B cell (primary cell): ENCODE measurements around the gene STAM. TPM values are rescaled to one million over a fixed set of nuclear protein-coding genes. Genes with fewer than 3 reads are reported as not detected.

Experiments
- ATAC-seq: fragments of 200-7000 bp; cut with Tn5 transposase; one replicate; pipeline ENCODE4 v1.10.0; 2021; ENCODE audit warnings: low read depth, mild to moderate bottlenecking, moderate number of reproducible peaks, moderate library complexity
- CTCF ChIA-PET: fragments of 350-600 bp; sonication (Branson Sonifier 250); formaldehyde crosslinking; loops from one replicate; lab custom pipeline; 2021; ENCODE audit warnings: antibody characterized with exemption, inconsistent platforms; lab: Charles Lee
- POLR2A ChIA-PET: fragments of 350-600 bp; sonication (Branson Sonifier 250); formaldehyde crosslinking; loops from one replicate; lab custom pipeline; 2021; ENCODE audit warnings: antibody characterized with exemption; lab: Charles Lee
- DNase-seq: peaks from one replicate; pipeline ENCODE4 v3.0.0; 2013
- H2AFZ ChIP-seq: 2 replicates; pipeline ENCODE4 v1.6.1; 2012; ENCODE audit warnings: mild to moderate bottlenecking, low read depth, low read length; ENCODE audit not compliant: insufficient read depth, poor library complexity, severe bottlenecking
- H3K27ac ChIP-seq, 2 donors: 1 replicate in 1 of 2; 2 replicates in 1 of 2; pipeline ENCODE4 v1.5.1; 2012 to 2013; ENCODE audit warnings: low read length in 2 of 2, mild to moderate bottlenecking in 2 of 2, moderate library complexity in 1 of 2
- H3K27me3 ChIP-seq, 4 experiments: fragments of 200-600 bp in 1 of 4; sonication (generic) in 1 of 4; replicated peaks in 1 of 4; 1 replicate in 2 of 4; 2 replicates in 2 of 4; pipeline versions ENCODE4 v1.6.1 to v1.7.0; 2013 to 2016; ENCODE audit warnings: low read length in 3 of 4, mild to moderate bottlenecking in 2 of 4, mixed read lengths in 1 of 4, moderate library complexity in 1 of 4; ENCODE audit not compliant: insufficient read depth in 4 of 4, control insufficient read depth in 3 of 4; ENCODE audit errors: control extremely low read depth in 1 of 4
- H3K36me3 ChIP-seq, 2 experiments: replicated peaks in 1 of 2; 1 replicate in 1 of 2; 2 replicates in 1 of 2; pipeline versions ENCODE4 v1.6.1 to v1.7.1; 2013; ENCODE audit warnings: low read length in 1 of 2; ENCODE audit not compliant: insufficient read depth in 2 of 2, control insufficient read depth in 1 of 2; ENCODE audit errors: control extremely low read depth in 1 of 2, extremely low read depth in 1 of 2
- H3K4me1 ChIP-seq, 2 donors: fragments of 200-600 bp in 1 of 2; sonication (generic) in 1 of 2; 1 replicate in 1 of 2; 2 replicates in 1 of 2; pipeline versions ENCODE4 v1.5.1 to v1.6.1; 2013 to 2017; ENCODE audit warnings: low read length in 2 of 2; ENCODE audit not compliant: control insufficient read depth in 2 of 2, insufficient read depth in 2 of 2
- H3K4me2 ChIP-seq: replicated peaks from 2 replicates; pipeline ENCODE3; 2012; ENCODE audit warnings: mild to moderate bottlenecking, low read depth, low read length; ENCODE audit not compliant: poor library complexity, severe bottlenecking
- H3K4me3 ChIP-seq, 5 experiments: fragments of 200-600 bp in 1 of 5; sonication (generic) in 1 of 5; 1 replicate in 3 of 5; 2 replicates in 2 of 5; pipeline versions ENCODE4 v1.5.1 to v1.7.0; 2011 to 2016; ENCODE audit warnings: low read length in 4 of 5, mild to moderate bottlenecking in 4 of 5, low read depth in 2 of 5, control low read depth in 1 of 5, moderate library complexity in 1 of 5; ENCODE audit not compliant: insufficient read depth in 1 of 5; ENCODE audit errors: control extremely low read depth in 1 of 5, extremely low read depth in 1 of 5
- H3K79me2 ChIP-seq: fragments of 200-600 bp; sonication (generic); one replicate; pipeline ENCODE4 v1.6.0; 2016; ENCODE audit warnings: low read length; ENCODE audit not compliant: control insufficient read depth, insufficient read depth
- H3K9ac ChIP-seq: fragments of 200-600 bp; sonication (generic); 2 replicates; pipeline ENCODE4 v1.6.1; 2017; ENCODE audit warnings: mild to moderate bottlenecking, low read length, moderate library complexity
- H3K9me3 ChIP-seq, 3 donors: one replicate each; pipeline versions ENCODE4 v1.6.1 to v1.7.1; 2013; ENCODE audit warnings: low read length in 2 of 3; ENCODE audit not compliant: control insufficient read depth in 2 of 3, insufficient read depth in 1 of 3; ENCODE audit errors: control extremely low read depth in 1 of 3
- H4K20me1 ChIP-seq: 2 replicates; pipeline ENCODE4 v1.6.0; 2012; ENCODE audit warnings: mild to moderate bottlenecking, low read length; ENCODE audit not compliant: insufficient read depth, control insufficient read depth, poor library complexity, severe bottlenecking
- H3K27ac Mint-ChIP-seq: one replicate; pipeline ENCODE4 v1.8.0; 2021; ENCODE audit warnings: mixed read lengths
- H3K27me3 Mint-ChIP-seq: one replicate; pipeline ENCODE4 v1.8.0; 2021; ENCODE audit warnings: mixed read lengths
- H3K4me1 Mint-ChIP-seq: one replicate; pipeline ENCODE4 v1.8.0; 2021; ENCODE audit warnings: mixed read lengths
- H3K4me3 Mint-ChIP-seq: one replicate; pipeline ENCODE4 v1.8.0; 2021; ENCODE audit warnings: mixed read lengths
- H3K9me3 Mint-ChIP-seq: one replicate; pipeline ENCODE4 v1.8.0; 2022; ENCODE audit warnings: mixed read lengths; ENCODE audit not compliant: insufficient read depth
- CTCF ChIP-seq: fragments of 200-600 bp; IDR thresholded peaks from one replicate; pipeline ENCODE4 v1.8.0; 2022; ENCODE audit warnings: antibody characterized with exemption, mild to moderate bottlenecking
- EZH2 ChIP-seq: IDR thresholded peaks from 2 replicates; pipeline ENCODE4 v1.6.1; 2012; ENCODE audit warnings: borderline replicate concordance, low read depth, mild to moderate bottlenecking, moderate library complexity, low read length; ENCODE audit not compliant: insufficient read depth, poor library complexity, severe bottlenecking
- WGBS: methylation state at CpG from one replicate; pipeline ENCODE4 v1.1.5; 2013; ENCODE audit warnings: missing lambda C conversion rate; ENCODE audit not compliant: insufficient coverage; 5-methylcytosine and 5-hydroxymethylcytosine counted together
- intact Hi-C: fragments of 100-400 bp; cut with micrococcal nuclease; formaldehyde crosslinking; loops from one replicate; pipeline ENCODE4 v1.10.0; 2022
- polyA plus RNA-seq: library from polyadenylated mRNA; depleted of rRNA; stranded (reverse); fragments of >200 nt; gene quantifications from 2 replicates; pipeline ENCODE4 v1.2.3, GENCODE V29; 2012
- total RNA-seq, 2 donors: library from RNA; stranded (reverse); fragments of 120-200 nt in 1 of 2; gene quantifications; 1 replicate in 1 of 2; 2 replicates in 1 of 2; pipeline versions ENCODE4 v1.2.3 to v1.2.4, GENCODE V29; 2013 to 2022

The STAM gene
- total and polyA plus RNA-seq, 2 donors (not counting 1 experiment from before 2014, with no cell fraction given): 9.1 to 35.1 TPM

DNA sequence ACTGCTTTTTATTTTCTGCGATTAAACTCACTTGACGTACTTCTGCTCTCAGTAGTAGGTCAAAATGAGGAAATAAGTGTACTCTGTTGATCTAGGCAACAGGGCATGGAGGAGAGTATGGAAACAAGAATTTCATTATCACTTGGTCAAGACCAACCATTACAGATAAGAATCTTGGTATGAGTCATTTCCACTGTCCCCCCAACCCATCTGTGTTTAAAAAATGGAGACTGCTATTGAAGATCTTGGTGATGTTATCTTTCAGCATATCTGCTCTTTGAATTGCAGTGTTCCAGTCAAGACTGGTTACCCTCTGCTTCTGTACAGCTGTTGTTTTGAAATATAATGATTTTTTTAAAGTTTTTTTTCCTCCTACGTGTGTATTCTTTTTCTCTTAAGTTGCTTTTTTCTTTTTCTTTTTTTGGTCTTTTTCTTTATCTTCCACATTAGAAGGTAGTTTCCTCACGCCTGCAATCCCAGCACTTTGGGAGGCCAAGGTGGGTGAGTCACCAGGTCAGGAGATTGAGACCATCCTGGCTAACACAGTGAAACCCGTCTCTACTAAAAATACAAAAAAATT, 11.7 kb downstream of the STAM start:
- WGBS: no CpG with 5 or more reads among the region's 5 CpGs
- peaks cover 8% of the 10 kb centered on the region for H4K20me1 ChIP-seq

More for the DNA sequence above, 11.7 kb downstream of the STAM start:
- Histone ChIP-seq H3K4me2 (peak overlapping the region; percentile 36), H2AFZ (peak overlapping the region; percentile 1), H3K4me3 (peak overlapping the region in 1 of 5 experiments; percentile 21), H3K9me3 (peaks cover 0 to 6% (median 0%) of the 10 kb centered on the region in 3 donors), H3K27me3 (no peaks in the 10 kb centered on the region), H3K27ac (peak overlapping the region; percentile 47 to 48), H3K36me3 (no peaks in the 10 kb centered on the region), H3K9ac (peak overlapping the region; percentile 27), H3K4me1 (peaks cover 7 to 11% of the 10 kb centered on the region in 2 donors), H3K79me2 (peaks cover 78% of the 10 kb centered on the region)
- peak; percentile 49 for DNase-seq
- POLR2A ChIA-PET: interaction anchor here (1.6 kb wide), 1 partner anchor 16 kb away, joined by 5 read pairs; no protein-coding TSS in a partner anchor
- Mint-ChIP-seq H3K4me3 (peak overlapping the region; percentile 29), H3K4me1 (peaks cover 50% of the 10 kb centered on the region), H3K27ac (peak overlapping the region; percentile 11), H3K27me3 (no peaks in the 10 kb centered on the region), H3K9me3 (no peaks in the 10 kb centered on the region)
- ATAC-seq: peak; percentile 84
- intact Hi-C loops: loop anchor here (1.0 to 2.0 kb wide), 2 partner anchors 11 to 13 kb away; partner anchors contain the start of gene STAM
- CTCF ChIA-PET: interaction anchor here (1.2 to 1.7 kb wide), 2 partner anchors 11 to 12 kb away, joined by 4 read pairs; partner anchors contain the start of gene STAM
- TF ChIP-seq CTCF: no peak
- no peak for TF ChIP-seq EZH2
